Effector memory CD8-positive, alpha-beta T cell (primary cell): ENCODE measurements around the gene KRTAP10-8.
"Not testable (repeated sequence)": the region's sequence is repeated elsewhere in the genome, so short reads cannot be mapped to it uniquely, and the experiment has no call there.

Experiments used
- ATAC-seq: fragments of 150-1000 bp; cut with Tn5 transposase; replicated peaks from 2 replicates; pipeline ENCODE4 v1.10.0; 2021; ENCODE audit warnings: mild to moderate bottlenecking, moderate library complexity
- DNase-seq, 3 experiments: peaks; one replicate each; pipeline ENCODE4 v3.0.0; 2021
- H3K27ac Mint-ChIP-seq, 2 donors: one replicate each; pipeline ENCODE4 v1.8.0; 2022; ENCODE audit warnings: mild to moderate bottlenecking in 2 of 2, mixed read lengths in 2 of 2, moderate library complexity in 2 of 2
- H3K27me3 Mint-ChIP-seq, 2 donors: one replicate each; pipeline ENCODE4 v1.8.0; 2022; ENCODE audit warnings: mixed read lengths in 2 of 2
- H3K36me3 Mint-ChIP-seq: one replicate; pipeline ENCODE4 v1.8.0; 2022; ENCODE audit warnings: mild to moderate bottlenecking, moderate library complexity, mixed read lengths; ENCODE audit not compliant: insufficient read depth
- H3K4me1 Mint-ChIP-seq, 2 donors: one replicate each; pipeline ENCODE4 v1.8.0; 2022; ENCODE audit warnings: low read depth in 2 of 2, mixed read lengths in 2 of 2
- H3K4me3 Mint-ChIP-seq, 2 donors: one replicate each; pipeline ENCODE4 v1.8.0; 2022; ENCODE audit warnings: mild to moderate bottlenecking in 2 of 2, mixed read lengths in 2 of 2, moderate library complexity in 2 of 2
- H3K9me3 Mint-ChIP-seq, 2 donors: one replicate each; pipeline ENCODE4 v1.8.0; 2022; ENCODE audit warnings: mixed read lengths in 2 of 2

Gene KRTAP10-8

GRCh38 chr21:44573630-44574456 is 38.0 kb upstream of the KRTAP10-8 start, which contains the start of gene KRTAP10-4:
Gene KRTAP10-4 (plus strand): TSS chr21:44573729. CDS start chr21:44573759, 30 bp downstream.
- peaks cover 12 to 20% of the 10 kb centered on the region in 2 donors for H3K4me1 Mint-ChIP-seq
- not testable (repeated sequence) for H3K36me3 Mint-ChIP-seq, H3K4me3 Mint-ChIP-seq, H3K9me3 Mint-ChIP-seq, DNase-seq, ATAC-seq
- peak within 1 kb of the TSS; percentile 60 to 83 for H3K27ac Mint-ChIP-seq
- peaks cover 18 to 66% of the 10 kb centered on the region in 2 donors for H3K27me3 Mint-ChIP-seq

GRCh38 chr21:44574457-44575306 is 37.2 kb upstream of the KRTAP10-8 start:
- peaks cover 7 to 15% of the 10 kb centered on the region in 2 donors for H3K4me1 Mint-ChIP-seq
- ATAC-seq (no peak), DNase-seq (no peak)
- no peak overlapping the region for H3K4me3 Mint-ChIP-seq
- H3K36me3 Mint-ChIP-seq = no peaks in the 10 kb centered on the region
- H3K27me3 Mint-ChIP-seq = peaks cover 18 to 66% of the 10 kb centered on the region in 2 donors
- H3K27ac Mint-ChIP-seq = peak overlapping the region; percentile 60 to 83
- H3K9me3 Mint-ChIP-seq = peaks cover 0 to 2% of the 10 kb centered on the region in 2 donors

- H3K27me3 Mint-ChIP-seq = peaks cover 18 to 66% of the 10 kb centered on the region in 2 donors
- H3K36me3 Mint-ChIP-seq = no peaks in the 10 kb centered on the region
- ATAC-seq (no peak), DNase-seq (no peak)
- H3K4me1 Mint-ChIP-seq = peaks cover 7 to 15% of the 10 kb centered on the region in 2 donors
- peaks cover 0 to 2% of the 10 kb centered on the region in 2 donors for H3K9me3 Mint-ChIP-seq
- H3K4me3 Mint-ChIP-seq = no peak overlapping the region
- H3K27ac Mint-ChIP-seq = peak overlapping the region; percentile 60 to 83
Observed at GRCh38 chr21:44575307-44576024, 36.4 kb upstream of the KRTAP10-8 start.

GRCh38 chr21:44576025-44576420 is 35.9 kb upstream of the KRTAP10-8 start:
- peaks cover 18 to 66% of the 10 kb centered on the region in 2 donors for H3K27me3 Mint-ChIP-seq
- peak overlapping the region in 1 of 2 donors; percentile 83 for H3K27ac Mint-ChIP-seq
- ATAC-seq (no peak), DNase-seq (no peak)
- H3K36me3 Mint-ChIP-seq = no peaks in the 10 kb centered on the region
- H3K4me1 Mint-ChIP-seq = peaks cover 7 to 15% of the 10 kb centered on the region in 2 donors
- no peak overlapping the region for H3K4me3 Mint-ChIP-seq
- peaks cover 1 to 2% of the 10 kb centered on the region in 2 donors for H3K9me3 Mint-ChIP-seq

- no peak overlapping the region for H3K4me3 Mint-ChIP-seq
- DNase-seq = no peak
- peaks cover 19 to 66% of the 10 kb centered on the region in 2 donors for H3K27me3 Mint-ChIP-seq
- peaks cover 7 to 9% of the 10 kb centered on the region in 2 donors for H3K9me3 Mint-ChIP-seq
- H3K4me1 Mint-ChIP-seq = peaks cover 7 to 8% of the 10 kb centered on the region in 2 donors
- no peak for ATAC-seq
- H3K36me3 Mint-ChIP-seq = no peaks in the 10 kb centered on the region
- no peak overlapping the region for H3K27ac Mint-ChIP-seq
Observed at GRCh38 chr21:44578371-44579055, 33.4 kb upstream of the KRTAP10-8 start.

DNA sequence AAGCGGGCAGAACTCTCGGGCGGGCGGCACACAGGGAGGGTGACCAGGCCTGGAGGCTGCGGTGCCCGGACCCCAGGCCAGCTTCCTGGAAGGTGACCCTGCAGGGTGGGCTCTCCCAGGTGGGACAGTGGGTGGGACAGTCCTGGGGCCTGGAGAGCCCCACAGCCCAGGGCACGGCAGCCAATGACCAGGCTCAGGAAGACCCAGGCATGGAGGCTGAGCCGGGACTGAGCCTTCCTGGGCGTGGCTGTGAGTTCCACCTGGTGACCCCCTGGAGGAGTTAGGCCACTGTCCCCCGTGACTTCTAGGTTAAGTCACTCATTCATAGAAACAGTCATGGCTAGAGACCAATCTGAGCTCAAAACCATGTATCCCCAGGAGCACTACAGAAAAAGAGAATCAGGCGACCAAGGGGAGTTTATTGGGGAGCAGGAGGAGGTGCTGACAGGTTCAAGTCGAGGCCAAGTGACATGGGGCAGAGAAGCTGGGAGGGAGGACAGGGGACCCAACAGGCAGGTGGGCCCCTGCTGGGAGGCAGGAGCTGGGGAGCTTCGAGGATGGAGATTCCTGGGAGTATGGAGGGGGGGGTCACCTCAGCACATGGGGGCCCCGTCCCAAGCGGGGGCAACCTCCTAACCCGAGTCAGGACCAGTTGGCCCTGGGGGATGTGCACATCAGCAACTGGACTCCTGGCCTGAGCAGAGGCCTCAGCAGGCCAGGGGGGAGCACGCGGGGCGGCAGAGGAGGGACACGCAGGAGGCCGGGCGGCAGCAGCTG is 32.6 kb upstream of the KRTAP10-8 start:
- Mint-ChIP-seq H3K36me3 (no peaks in the 10 kb centered on the region), H3K9me3 (peaks cover 7 to 9% of the 10 kb centered on the region in 2 donors), H3K27me3 (peaks cover 21 to 68% of the 10 kb centered on the region in 2 donors), H3K4me3 (no peak overlapping the region), H3K4me1 (peaks cover 7 to 11% of the 10 kb centered on the region in 2 donors), H3K27ac (no peak overlapping the region)
- DNase-seq = no peak
- no peak for ATAC-seq

GRCh38 chr21:44579833-44580144 is 32.1 kb upstream of the KRTAP10-8 start:
- ATAC-seq (no peak), DNase-seq (no peak)
- Mint-ChIP-seq H3K4me1 (peaks cover 2 to 10% of the 10 kb centered on the region in 2 donors), H3K27ac (no peak overlapping the region), H3K36me3 (no peaks in the 10 kb centered on the region), H3K9me3 (peaks cover 7 to 9% of the 10 kb centered on the region in 2 donors), H3K4me3 (peak overlapping the region in 1 of 2 donors; percentile 52), H3K27me3 (peaks cover 21 to 68% of the 10 kb centered on the region in 2 donors)

DNA sequence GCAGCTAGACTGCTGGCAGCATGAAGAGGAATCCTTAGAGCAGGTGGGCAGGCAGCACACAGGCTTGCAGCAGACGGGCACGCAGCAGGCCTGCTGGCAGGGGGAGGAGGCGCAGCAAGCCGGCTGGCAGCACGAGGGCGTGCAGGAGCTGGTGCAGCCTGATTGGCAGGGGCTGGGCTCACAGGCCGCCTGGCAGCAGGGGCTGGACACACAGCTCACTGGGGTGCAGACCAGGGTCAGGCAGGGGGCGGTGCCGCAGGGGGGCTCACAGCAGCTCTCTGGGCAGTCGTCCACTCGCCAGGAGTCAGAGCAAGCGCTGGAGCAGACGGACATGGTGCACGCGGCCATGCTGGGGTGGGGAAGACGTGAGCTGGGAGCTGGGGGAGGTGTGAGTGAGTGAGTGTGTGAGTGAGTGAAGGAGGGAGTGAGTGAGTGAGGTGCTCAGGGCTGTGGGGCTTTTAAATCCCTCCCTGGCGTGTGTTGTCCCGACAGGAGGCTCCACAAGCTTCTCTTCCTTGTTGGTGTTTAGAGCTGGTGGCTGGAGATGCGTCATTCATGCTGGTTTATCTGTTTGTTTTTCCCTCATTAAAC is 31.6 kb upstream of the KRTAP10-8 start, which contains the start of gene KRTAP10-5:
TSS of gene KRTAP10-5 (minus strand) at position 374 of the 591 bp plus-strand sequence. CDS start at position 348, 26 bp downstream.
- Mint-ChIP-seq H3K4me3 (peak within 1 kb of the TSS in 1 of 2 donors; percentile 52), H3K27me3 (peaks cover 19 to 68% of the 10 kb centered on the region in 2 donors)
- ATAC-seq, H3K4me1 Mint-ChIP-seq, H3K9me3 Mint-ChIP-seq, H3K36me3 Mint-ChIP-seq, H3K27ac Mint-ChIP-seq, DNase-seq: not testable (repeated sequence)

- H3K36me3 Mint-ChIP-seq = no peaks in the 10 kb centered on the region
- H3K27ac Mint-ChIP-seq = no peak overlapping the region
- DNase-seq = no peak
- H3K27me3 Mint-ChIP-seq = peaks cover 28 to 69% of the 10 kb centered on the region in 2 donors
- peaks cover 0 to 7% of the 10 kb centered on the region in 2 donors for H3K4me1 Mint-ChIP-seq
- H3K4me3 Mint-ChIP-seq = no peak overlapping the region
- peaks cover 7 to 9% of the 10 kb centered on the region in 2 donors for H3K9me3 Mint-ChIP-seq
- no peak for ATAC-seq
Observed at GRCh38 chr21:44581158-44581557, 30.7 kb upstream of the KRTAP10-8 start.

DNA sequence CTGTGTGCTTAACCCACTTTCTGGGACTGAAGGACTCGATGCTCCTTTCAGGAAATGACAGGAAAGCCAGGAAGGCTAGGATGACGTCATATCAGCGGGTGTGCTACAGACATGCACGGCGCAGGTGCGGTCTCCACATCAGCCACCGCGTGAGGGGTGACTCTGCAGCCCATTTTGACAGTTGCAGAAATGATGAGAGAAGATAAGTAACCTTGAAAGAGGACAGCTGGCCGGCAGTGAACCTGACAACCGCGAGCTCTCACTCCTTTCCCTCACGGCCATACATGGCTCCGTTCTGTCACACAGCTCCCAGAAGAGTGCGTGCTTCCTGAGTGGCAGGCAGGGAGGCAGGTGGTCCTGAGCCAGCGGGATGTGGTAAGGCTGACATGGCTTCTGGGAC is 29.8 kb upstream of the KRTAP10-8 start:
- DNase-seq (no peak), ATAC-seq (no peak)
- Mint-ChIP-seq H3K27me3 (peaks cover 37 to 78% of the 10 kb centered on the region in 2 donors), H3K4me3 (no peak overlapping the region), H3K9me3 (peaks cover 7 to 9% of the 10 kb centered on the region in 2 donors), H3K27ac (no peak overlapping the region), H3K36me3 (no peaks in the 10 kb centered on the region), H3K4me1 (peaks cover 0 to 7% of the 10 kb centered on the region in 2 donors)

GRCh38 chr21:44583089-44583799 is 28.6 kb upstream of the KRTAP10-8 start:
- DNase-seq = no peak
- H3K36me3 Mint-ChIP-seq = no peaks in the 10 kb centered on the region
- peaks cover 5 to 9% of the 10 kb centered on the region in 2 donors for H3K9me3 Mint-ChIP-seq
- no peak overlapping the region for H3K4me3 Mint-ChIP-seq
- peaks cover 0 to 7% of the 10 kb centered on the region in 2 donors for H3K4me1 Mint-ChIP-seq
- ATAC-seq = no peak
- H3K27me3 Mint-ChIP-seq = peaks cover 41 to 89% of the 10 kb centered on the region in 2 donors
- H3K27ac Mint-ChIP-seq = peak overlapping the region in 1 of 2 donors; percentile 87
